Choroid plexus epithelial cell (primary cell): ENCODE data around the gene ILDR2.

Experiments
- DNase-seq: peaks from one replicate; pipeline ENCODE4 v3.0.0-alpha.2; 2010; ENCODE audit warnings: low read depth
- H3K4me3 ChIP-seq: 2 replicates; pipeline ENCODE4 v1.5.1; 2011; ENCODE audit warnings: low read depth, mild to moderate bottlenecking, control low read depth, low read length, moderate library complexity
- TF ChIP-seq, protein P1 (sequence below): conservative IDR thresholded peaks from 2 replicates; pipeline ENCODE4 v1.5.1; 2011; ENCODE audit warnings: low read depth, mild to moderate bottlenecking, control low read depth, inconsistent platforms, low read length, moderate library complexity

Gene ILDR2

DNA sequence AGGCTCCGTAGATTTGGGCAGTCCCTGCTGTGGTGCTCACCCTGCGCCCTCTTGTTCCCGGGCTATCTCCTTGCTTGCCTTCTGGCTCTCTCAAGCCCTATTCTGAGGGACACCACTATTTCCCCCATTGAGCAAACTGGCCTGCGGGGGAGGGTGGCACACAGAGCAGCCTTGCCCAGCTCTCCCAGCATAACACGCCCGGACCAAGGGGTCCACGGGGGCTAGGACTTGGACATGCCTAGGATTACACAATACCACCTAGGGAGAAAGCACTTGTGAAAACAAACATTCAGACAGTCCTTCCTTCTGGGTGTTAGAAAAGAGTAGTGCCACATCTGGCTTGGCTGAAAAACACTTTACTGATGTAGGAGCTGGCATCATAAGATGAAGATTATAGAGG lies 106.7 kb downstream of the ILDR2 start:
- peak; percentile 53 for DNase-seq
- TF ChIP-seq, protein P1, sequence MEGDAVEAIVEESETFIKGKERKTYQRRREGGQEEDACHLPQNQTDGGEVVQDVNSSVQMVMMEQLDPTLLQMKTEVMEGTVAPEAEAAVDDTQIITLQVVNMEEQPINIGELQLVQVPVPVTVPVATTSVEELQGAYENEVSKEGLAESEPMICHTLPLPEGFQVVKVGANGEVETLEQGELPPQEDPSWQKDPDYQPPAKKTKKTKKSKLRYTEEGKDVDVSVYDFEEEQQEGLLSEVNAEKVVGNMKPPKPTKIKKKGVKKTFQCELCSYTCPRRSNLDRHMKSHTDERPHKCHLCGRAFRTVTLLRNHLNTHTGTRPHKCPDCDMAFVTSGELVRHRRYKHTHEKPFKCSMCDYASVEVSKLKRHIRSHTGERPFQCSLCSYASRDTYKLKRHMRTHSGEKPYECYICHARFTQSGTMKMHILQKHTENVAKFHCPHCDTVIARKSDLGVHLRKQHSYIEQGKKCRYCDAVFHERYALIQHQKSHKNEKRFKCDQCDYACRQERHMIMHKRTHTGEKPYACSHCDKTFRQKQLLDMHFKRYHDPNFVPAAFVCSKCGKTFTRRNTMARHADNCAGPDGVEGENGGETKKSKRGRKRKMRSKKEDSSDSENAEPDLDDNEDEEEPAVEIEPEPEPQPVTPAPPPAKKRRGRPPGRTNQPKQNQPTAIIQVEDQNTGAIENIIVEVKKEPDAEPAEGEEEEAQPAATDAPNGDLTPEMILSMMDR = no peak
- H3K4me3 ChIP-seq = no peak overlapping the region

DNA sequence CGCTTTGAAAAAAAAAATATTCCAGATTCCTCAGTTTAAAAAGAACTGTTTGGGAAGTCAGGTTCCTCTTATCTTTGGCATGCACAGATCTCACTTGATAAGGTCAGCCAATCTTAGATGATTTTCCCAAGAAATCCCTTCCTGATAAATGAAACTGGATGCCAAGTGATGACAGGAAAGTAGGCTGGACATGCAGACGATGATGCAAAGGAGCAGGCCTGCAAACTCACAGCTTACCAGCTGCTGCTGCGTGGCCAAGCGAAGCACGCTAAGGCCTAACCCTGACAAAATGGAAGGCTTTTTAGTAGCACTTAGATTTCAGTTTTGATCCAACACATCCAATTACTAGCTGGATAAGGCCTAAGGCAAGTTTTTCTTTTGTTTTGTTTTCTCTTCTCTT lies 109.4 kb downstream of the ILDR2 start:
- peak; percentile 53 for DNase-seq
- TF ChIP-seq, protein P1 = no peak
- H3K4me3 ChIP-seq = no peak overlapping the region

DNA sequence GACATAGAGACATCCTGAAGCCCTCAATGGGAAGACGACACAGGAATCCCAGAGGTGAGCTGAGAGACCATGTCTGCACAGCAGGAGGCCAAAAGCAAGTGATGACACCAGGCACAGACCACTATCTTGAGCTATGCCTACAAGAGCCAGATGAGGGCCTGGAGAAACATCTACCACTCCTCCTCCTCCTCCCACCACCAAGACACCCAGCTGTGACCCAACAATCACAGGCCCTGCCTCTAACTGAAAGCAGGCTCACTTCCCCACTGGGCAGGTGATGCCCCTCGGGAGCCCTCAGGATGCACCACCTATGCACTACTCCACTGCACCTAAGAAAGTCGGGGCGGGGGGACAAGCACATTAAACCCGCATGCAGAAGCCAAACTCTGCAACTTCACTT lies 115.7 kb downstream of the ILDR2 start:
- no peak overlapping the region for H3K4me3 ChIP-seq
- no peak for DNase-seq
- TF ChIP-seq, protein P1 = no peak

DNA sequence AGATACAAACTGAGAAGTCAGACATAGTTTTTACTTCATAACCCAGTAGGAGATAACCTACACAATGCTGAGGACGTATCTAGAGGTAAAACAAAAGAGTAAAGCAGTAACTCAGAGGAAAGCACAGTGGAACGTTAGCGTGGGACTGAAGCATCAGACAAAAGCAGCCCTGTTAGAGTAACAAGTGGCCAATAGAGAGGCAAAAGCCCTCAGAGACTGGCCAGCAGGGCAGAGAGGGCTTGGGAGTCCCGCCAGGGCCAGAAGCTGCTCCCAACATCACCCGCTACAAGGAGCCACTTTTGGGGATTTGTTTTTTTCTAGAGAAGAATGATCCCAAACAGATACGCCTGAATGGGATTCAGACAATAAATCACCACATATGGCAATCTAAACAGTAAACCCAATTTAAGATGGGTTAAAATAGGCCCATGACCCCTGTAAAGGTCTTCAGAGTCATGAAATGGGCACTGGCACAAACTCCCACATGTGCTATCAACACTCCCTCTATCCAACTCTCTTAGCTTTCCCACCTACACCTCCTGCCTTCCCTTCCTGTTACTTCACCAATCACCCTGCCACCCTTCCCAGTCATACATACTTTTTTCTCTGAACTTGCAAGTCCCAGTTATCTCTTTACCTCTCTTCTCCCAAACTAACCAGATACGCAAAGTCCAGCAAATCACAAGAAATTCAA lies 116.5 kb downstream of the ILDR2 start:
- H3K4me3 ChIP-seq = no peak overlapping the region
- TF ChIP-seq, protein P1 = no peak
- no peak for DNase-seq
